ENCODE measurements around the gene KRT33B.
A peak's percentile ranks its signal among the peaks of the same experiment; 100 is the strongest.
"Not testable (repeated sequence)": the region's sequence is repeated elsewhere in the genome, so short reads cannot be mapped to it uniquely, and the experiment has no call there.

The KRT33B gene

DNA sequence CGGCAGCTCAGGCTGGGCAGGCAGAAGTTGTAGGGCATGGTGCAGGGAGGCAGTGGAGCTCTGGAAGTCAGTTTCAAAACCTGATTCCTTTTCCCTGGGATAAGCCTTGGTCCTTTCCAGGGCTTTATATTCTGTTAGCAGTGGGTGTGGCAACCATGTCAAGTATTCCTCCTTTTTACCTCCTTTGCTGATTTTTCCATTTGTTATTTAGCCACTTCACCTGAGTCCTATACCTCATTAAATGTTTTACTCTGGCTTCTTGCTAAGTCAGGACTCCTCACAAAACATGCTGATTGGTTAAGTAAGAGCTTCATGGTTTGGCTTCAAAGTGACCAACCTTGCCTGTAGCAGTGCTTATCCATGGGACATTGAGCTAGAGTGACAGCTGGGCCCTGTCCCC lies at the start of gene KRT33B:
Gene KRT33B, minus strand, starts transcription at position 101 of the 400 bp plus-strand sequence. Its CDS starts 63 bp downstream, at position 38.
- no peak for DNase-seq

DNA sequence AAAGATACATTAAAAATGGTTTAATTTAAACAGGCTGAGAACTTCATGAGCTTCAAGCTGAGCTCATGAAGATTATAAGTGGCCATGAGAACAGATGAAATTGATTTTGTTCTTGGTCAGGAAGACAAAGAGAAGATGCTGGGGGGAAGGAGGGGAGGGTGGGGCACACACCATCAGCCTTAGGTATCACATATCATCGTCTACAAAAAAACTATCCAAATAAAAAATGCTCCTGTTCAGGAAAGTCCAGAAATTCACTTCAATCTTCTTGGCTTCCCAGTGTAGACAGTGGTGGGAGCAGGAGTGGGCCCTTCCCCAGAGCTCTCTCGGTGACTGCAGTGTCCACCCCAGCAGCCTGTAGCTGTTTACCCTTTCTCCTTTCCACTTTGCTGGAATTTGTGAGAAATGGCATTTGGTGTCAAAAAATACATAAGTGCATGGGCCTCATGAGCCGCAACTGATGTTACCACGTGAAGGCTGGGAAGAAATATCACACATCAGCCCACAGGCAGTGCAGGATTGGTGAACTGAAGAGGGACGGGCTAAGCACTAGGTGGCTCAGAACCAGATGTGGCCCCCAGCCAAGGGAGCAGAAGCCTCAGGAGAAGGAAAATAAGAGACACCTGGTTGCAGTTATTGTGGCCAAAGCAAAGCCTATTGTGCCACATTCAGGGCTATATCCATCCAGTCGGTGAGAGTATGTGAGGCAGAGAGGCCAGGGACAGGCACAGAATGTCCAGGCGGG lies 48.7 kb upstream of the KRT33B start:
- DNase-seq: no peak

DNA sequence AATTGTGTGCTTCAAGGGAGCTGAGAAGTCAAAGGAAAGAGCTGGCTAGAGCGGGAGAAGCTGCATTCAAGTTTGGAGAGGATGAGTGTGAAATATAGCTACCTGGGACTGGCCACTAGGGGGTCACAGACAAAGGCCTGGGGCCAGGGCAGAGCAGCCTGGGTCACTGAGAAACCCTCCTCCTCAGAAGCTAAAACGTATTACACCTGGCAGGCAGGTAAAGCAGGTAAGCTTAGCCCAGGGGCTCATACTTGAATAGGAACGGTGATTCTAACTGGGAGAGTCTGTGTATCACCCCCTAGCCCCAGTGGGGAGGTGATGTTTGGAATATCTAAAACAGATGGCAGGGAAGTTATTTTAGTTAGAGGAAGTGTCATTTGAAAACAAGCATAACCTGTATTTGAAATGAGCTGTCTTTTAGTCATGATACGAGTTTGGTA lies 48.0 kb upstream of the KRT33B start:
- DNase-seq: peak; percentile 4

DNA sequence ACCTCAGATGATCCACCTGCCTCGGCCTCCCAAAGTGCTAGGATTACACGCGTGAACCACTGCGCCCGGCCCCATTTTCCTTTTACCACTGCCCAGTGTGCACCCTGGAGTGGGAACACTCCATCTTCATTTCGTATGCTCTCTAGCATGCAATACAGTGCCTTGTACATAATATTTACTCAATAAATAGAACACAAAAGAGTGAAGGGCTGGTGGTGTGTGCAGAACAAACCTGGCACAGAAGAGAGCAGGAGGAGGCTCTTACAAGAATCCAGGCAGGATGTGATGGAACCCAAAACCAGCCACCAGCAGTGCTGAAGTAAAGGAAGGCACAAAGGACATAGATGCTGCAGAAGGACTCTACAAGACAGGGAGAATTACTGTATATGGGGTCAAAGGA lies 47.5 kb upstream of the KRT33B start:
- no peak for DNase-seq

DNA sequence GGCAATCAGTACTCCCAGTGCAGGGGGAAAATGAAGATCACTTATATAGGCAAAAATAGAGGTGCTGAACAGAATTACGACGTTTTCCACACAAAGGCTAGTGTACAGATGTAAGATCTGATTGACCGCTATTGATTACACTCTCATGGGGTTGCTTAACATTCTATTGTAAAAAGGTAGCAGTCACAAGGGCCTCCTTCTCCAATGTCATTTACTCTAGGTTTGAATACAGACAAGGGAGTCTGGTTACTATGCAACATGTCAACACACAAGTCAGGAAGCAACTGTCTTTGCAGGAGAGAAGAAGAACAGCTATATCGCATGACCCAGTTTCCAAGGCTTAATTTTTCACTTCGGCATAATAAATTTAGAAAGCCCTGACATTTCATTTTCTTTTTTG lies 46.9 kb upstream of the KRT33B start:
- no peak for DNase-seq

DNA sequence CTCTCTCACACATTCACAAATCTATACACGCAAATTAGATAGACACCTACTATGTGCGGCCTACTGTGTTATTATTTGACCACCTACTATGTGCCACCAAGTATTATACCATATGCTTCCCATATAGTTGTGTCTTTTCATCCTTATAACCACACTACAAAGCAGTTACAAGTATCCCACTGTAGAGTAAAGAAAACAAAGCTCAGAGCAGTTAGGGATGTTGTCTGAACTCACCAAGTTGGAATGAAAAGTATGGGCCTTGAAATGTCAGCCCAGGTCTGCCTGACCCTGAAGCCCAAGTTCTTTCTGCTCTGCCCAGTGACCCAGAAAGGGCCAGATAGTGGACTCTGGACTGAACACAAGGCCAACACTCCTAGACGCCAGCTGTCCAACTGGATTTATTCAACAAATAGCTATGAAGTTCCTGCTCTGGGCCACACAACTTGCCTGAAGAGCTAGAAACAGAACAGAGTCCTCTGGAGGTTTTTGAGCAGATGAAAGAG lies 46.3 kb upstream of the KRT33B start:
- DNase-seq: no peak

DNA sequence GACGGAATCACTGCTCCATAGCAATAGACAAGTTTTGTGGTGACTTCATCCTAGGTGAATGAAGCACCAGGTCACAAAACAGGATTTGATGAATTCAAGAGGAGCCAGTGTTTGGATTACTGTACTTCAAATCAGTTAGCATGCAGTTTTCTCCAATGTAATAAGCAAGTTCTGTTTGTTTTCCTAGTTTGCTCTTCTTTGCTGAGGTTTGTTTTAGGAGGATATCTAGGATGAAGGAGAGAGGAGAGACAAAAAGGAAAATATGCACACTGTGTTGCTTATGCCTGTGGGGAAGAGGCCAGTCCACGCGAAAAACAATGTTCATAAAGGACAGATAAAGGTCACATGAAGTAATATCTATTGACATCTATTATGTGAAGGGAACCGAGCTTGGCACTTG lies 45.8 kb upstream of the KRT33B start:
- DNase-seq: no peak

DNA sequence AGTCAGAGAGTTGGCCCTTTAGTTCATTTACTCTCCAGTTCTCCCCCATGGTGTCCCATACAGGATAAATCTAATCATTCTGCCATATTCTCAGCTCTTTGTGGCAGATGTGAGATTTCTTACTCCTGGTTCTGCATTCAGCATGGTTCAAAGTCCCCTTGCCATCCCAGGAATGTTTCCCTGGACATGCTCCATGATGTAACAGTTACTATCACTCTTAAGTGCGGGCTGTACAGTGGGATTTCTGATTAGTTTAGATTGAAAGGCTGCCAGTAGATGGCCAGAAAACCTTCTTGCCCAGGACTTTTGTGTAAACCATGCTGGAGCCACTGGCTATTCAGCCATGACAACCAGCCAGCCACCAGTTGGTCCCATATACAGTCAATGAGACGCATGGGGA lies 44.4 kb upstream of the KRT33B start:
- DNase-seq: no peak

DNA sequence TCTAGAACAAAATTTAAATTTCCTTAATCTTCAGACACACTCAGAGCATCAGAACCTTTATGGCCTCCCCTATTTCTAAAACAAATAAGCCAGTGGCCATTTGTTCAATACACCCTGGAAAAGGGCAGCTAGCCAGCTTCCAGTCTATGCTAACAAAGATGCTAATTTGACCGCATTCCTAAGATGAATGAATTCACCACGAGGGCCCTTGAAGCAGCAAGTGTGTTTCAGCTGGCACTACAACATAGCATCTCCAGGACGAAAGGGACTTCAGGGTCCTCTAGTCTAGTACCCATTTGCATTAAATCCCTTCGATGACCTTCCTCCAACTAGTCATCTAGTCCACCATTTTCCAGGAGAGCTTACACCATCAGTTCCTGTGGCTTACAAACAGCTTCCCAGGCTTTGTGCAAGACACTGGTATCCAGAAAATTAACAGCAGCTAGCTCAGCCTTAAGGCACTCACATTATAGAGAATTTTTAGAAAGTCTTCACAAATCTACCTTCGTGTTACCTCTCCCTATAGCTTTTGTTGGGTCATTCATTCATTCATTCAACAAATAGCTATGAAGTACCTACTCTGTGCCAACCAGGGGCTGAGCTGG lies 43.8 kb upstream of the KRT33B start:
- no peak for DNase-seq

DNA sequence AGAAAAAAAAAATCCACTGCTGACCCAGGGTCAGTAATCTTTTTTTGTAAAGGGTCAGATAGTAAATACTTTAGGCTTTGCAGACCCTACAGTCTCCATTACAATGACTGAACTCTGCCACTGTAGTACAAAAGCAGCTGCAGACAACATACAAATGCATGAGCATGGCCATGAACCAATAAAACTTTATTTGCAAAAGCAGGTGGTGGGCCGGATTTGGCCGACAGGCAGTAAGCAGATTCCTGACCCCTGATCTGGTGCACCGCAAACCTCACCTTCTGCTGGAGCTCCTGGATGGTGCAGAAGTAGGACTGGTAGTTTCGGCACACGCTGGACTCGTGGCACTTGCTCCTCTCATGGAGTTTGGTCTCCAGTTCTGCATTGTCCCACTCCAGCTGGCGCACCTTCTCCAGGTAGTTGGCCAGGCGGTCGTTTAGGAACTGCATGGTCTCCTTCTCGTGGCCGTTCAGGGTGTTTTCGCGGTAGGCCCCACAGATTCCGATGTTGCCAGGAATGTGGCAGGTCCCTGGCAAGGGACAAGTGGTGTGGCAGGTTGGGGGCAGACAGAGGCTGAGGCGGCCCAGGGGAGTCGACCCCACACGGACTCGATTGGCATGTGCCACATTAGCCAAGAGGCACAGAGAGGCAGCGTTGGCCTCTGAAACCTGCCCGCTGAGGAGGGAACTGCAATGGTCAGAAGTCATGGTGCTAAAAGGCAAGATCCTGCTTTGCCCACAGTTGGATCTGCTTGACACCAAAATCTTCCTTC lies 41.6 kb upstream of the KRT33B start:
- DNase-seq: no peak

DNA sequence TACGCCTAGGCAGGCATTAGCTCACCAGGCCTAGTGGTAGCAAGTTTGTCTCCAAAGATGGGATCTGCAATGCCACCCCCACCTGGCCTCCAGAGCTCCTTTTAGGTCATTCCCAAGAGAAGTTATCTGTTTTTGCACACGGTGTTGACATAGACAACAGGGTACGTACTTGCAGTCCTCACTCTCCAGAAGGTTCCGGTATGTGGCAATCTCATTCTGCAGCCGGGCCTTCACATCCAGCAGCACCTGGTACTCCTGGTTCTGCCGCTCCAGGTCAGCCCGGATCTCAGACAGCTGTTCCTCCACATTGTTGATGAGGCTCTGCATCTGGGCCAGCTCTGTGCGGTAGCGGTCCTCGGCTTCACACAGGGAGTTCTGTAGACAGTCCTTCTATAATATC lies 37.6 kb upstream of the KRT33B start:
- DNase-seq: no peak

DNA sequence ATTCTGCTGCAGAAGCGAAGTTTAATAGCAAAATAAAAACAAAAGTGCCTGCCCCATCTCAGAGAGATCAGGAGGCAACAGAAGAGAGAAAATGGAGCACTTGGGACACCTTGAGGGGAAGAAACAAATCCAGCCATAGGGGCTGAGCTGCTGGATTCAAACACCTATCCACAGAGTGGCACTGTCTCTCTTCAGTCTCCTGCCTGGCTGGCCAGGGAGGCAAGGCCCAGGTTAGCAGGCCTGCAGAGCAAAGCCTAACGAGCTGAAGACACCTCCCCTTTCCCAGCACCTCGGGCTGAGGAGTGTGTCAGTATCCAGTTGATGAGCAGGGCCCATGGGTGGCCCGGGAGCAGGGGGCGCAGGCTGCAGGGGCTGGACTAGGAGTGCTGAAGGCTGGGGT lies 36.6 kb upstream of the KRT33B start:
- no peak for DNase-seq

DNA sequence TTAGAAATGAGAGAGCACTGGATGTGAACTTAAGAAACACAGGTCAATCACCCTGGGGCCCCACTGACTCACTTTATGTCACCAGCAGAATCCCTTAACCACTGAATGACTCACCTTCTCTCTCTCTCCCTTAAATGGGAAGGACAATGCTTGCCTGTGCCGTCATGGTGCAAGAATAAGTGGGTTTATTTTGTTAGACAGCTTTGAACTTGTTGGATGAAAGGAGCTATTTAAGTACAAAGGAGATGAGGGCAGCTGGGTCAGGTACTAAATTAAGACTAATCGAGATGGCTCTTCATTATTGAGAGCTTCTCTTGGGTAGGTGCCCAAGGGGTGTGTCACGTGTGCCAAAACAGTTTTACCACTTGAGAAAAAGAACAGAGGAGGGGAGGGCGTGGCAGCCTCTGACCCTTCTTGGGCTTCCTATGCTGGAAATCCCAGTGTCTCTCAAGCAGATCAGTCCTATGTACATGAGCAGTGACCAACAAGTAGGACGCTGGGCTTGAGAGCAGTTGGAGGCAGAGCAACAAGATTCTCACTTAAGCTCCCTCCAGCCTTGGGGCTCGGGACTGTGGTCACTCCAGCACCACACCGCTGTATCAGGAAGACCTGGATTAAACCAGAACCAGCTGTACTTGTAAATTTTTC lies 34.5 kb upstream of the KRT33B start:
- no peak for DNase-seq

DNA sequence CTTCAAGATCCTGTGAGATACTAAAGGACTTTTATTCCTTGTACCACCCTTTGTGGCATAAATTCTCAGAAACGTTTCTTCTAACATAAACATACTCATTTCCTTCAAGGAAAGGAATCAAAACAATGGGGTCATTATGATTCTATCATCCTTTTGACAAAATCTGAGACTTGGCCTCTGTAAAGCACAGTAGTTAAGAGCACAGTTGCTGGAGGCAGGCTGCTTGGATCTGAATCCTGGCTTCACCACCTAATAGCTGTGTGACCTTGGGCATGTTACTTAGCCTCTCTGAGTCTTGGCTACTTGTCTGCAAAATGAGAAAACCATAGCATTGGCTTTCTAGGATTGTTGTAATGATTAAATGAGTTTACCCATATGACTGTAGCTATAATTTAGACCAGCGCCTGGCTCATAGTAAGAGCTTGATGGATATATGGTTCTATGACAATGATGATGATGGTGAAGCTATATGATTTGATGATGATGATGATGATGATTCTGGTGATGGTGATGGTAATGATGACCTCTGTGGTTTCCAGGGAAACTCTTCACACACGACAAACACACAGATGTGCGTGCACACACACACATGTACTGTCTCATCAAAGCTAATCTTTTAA lies 33.9 kb upstream of the KRT33B start:
- no peak for DNase-seq

DNA sequence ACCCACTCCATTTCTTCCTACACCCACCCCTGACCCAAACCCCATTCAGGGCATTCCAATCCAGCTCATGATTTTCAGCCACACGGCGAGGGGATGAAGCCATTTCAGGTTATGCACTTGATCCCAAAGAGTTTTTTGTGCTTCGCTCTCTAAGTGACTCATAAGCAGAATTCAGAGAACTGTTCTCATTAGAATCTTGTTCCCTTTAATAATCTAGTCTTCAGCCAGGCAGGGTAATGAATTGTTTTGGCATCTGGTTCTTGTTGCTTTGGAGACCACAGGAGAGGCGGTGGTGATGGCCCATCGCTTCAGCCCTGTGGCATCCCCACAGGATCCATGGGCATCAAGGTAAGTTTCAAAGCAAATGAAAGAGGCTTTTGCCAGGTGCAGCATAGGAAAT lies 32.5 kb upstream of the KRT33B start:
- DNase-seq: no peak

DNA sequence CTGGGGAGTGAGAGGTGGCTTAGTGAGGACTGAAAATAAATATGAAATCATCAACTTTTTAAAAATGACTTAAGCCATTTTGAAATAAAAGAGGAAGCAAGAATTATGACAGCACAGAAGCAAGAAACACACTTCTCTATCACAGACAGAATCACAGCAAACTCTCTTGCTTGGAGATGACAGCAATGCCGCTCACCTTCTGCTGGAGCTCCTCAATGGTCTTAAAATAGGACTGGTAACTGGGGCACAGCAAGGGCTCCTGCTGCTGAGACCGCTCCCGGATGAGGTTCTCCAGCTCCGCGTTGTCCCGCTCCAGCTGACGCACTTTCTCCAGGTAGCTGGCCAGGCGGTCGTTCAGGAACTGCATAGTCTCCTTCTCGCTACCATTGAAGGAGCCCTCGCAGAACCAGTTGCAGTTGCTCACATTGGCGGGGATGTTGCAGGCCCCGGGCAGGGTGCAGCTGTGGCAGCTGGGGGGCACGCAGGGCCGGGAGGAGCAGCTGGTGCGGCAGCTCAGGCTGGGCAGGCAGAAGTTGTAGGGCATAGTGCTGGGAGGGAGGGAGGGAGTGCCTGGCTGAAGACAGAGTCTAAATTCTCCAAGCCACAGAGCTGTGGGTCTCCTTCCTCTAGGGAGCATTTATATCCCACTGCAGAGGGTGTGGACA lies 27.5 kb upstream of the KRT33B start, which contains the start of gene KRT31:
Gene KRT31, minus strand, starts transcription at position 613 of the 665 bp plus-strand sequence. Its CDS starts 69 bp downstream, at position 544.
- DNase-seq: no peak

DNA sequence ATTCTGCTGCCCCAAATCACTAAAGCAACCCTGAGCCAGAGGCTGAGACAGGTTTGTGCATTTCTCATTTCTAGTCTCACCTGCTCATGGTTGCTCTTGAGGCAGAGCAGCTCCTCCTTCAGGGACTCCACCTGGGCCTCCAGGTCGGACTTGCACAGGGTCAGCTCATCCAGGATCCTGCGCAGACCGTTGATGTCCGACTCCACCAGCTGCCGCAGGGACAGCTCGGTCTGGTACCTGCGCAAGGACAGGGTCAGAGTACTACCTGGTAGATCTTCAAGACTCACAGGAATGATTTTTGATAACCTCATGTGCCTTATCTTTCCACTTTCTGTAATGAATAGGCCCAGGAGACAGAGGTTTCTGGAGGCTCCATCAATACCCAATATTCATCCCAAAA lies 26.7 kb upstream of the KRT33B start:
- no peak for DNase-seq

DNA sequence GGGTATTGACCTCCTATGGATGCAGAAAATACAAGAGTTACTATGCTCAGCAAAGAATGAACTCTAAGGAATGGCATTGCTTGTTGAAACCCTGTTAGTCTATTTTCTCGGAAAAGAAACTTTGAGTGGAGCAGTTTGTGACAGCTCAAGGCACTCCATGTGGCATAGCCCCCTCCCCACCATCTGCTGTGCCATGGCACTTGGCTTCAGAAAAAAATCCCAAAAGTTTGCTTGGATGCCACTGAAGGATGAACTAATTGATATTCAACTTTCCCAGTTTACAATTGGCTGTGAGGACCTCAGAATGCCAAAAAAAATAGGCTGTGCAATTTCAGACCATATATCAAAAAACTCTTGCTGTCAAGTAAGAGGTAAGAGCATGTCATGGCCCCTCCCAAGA lies 26.0 kb upstream of the KRT33B start:
- DNase-seq: no peak

DNA sequence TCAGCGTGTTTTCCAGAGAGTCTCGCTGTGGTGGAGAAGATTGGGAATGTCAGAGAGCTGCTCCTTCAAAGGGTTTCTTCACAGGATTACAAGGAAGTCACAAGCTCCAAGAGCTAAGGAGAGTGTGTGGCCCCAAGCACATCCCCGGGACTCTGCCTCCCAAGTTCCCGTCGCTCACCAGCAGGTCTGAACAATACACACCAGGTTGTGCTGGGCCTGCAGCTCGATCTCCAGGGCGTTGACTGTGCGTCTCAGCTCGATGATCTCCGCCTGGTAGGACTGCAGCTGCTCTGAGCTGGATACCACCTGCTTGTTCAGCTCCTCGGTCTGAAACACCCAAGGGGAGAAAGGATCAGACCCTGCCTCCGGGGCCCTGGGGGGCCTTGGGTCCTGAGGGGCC lies 25.4 kb upstream of the KRT33B start:
- not testable (repeated sequence) for DNase-seq

DNA sequence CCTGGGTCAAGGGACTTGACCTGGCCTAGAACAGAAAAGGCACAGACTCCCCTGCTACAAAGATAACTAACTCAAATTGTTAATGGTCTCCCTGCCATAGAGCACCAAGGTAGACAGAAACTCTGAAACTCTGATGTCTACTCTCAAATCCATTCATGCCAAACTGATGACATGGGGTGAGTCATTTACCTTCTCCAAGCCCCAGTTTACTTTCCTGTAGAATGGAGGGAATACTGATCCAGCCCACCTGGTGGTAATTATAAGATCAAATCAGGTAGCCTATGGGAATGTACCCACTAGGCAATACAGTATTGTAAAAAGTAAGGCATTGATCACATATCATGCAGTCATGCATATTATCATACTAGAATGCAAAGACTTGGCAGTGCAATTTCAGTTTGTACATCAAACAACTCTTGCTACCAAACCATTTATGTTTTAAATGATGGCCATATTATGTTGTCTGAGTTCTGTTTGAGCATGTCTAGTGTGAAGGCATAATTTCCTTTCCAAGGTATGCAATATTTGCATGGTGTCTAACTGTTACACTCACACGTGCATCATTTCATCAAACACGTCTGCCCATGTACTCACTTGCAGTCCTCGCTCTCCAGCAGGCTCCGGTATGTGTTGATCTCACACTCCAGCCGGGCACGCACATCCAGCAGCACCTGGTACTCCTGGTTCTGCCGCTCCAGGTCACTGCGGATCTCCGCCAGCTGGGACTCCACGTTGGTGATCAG lies 24.8 kb upstream of the KRT33B start:
- DNase-seq: no peak

DNA sequence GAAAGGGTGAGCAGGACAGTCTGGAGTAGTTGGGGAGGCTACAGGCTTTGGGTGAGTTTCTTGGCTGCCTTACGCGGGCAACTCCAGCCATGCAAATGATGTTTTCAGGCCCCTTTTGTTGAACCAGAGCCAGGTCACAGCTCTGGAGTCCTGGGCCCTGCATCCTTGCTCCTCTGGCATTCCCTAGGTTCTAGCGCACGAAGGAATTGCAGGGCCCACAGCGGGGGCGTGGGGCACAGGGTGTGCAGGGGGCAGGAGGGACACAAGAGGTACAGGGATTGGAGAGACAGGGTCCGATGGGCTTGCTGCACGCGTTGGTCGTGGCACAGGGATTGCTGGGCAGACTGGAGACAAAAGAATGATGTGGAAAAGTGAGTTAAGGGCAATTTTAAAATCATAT lies 24.2 kb upstream of the KRT33B start:
- DNase-seq: no peak
